RWPE2 (cell line): ENCODE measurements around the gene CHRNA10.

Experiments
- ATAC-seq: fragments of 200-7000 bp; cut with Tn5 transposase; 3 replicates; pipeline ENCODE4 v1.9.1; 2021; ENCODE audit warnings: low read depth
- DNase-seq: peaks from one replicate; pipeline ENCODE4 v3.0.0-alpha.2; 2020; ENCODE audit warnings: low spot score
- H3K27ac ChIP-seq: fragments of 450-650 bp; 2 replicates; pipeline ENCODE4 v1.5.1; 2017; ENCODE audit warnings: mild to moderate bottlenecking; ENCODE audit not compliant: poor library complexity, severe bottlenecking
- H3K27me3 ChIP-seq: fragments of 250-450 bp; sonication (Bioruptor Pico); 2 replicates; pipeline ENCODE4 v1.5.1; 2021; ENCODE audit warnings: mild to moderate bottlenecking, moderate library complexity; ENCODE audit not compliant: insufficient read depth, poor library complexity, severe bottlenecking
- H3K36me3 ChIP-seq: fragments of 250-450 bp; sonication (Bioruptor Pico); 2 replicates; pipeline ENCODE4 v1.5.1; 2020; ENCODE audit warnings: low read depth, mild to moderate bottlenecking, moderate library complexity
- H3K4me1 ChIP-seq: fragments of 250-450 bp; sonication (Bioruptor Pico); 2 replicates; pipeline ENCODE4 v1.5.1; 2021; ENCODE audit warnings: mild to moderate bottlenecking, moderate library complexity; ENCODE audit not compliant: insufficient read depth, poor library complexity, severe bottlenecking
- H3K4me3 ChIP-seq: fragments of 250-450 bp; sonication (Bioruptor Pico); 2 replicates; pipeline ENCODE4 v1.5.1; 2021; ENCODE audit warnings: mild to moderate bottlenecking, moderate library complexity; ENCODE audit not compliant: severe bottlenecking
- H3K9me3 ChIP-seq: fragments of 250-450 bp; sonication (Bioruptor Pico); 2 replicates; pipeline ENCODE4 v1.5.1; 2021; ENCODE audit warnings: mild to moderate bottlenecking, moderate library complexity; ENCODE audit not compliant: severe bottlenecking
- CTCF ChIP-seq: fragments of 450-650 bp; IDR thresholded peaks from one replicate; pipeline ENCODE4 v1.5.1; 2017; ENCODE audit warnings: mild to moderate bottlenecking, moderate library complexity; ENCODE audit not compliant: poor library complexity, severe bottlenecking

The CHRNA10 gene

GRCh38 chr11:3685923-3686322, 14.7 kb upstream of the CHRNA10 start:
- Histone ChIP-seq H3K27ac (no peak overlapping the region), H3K9me3 (no peaks in the 10 kb centered on the region), H3K27me3 (no peaks in the 10 kb centered on the region), H3K4me3 (no peak overlapping the region), H3K36me3 (peaks cover 89% of the 10 kb centered on the region), H3K4me1 (no peaks in the 10 kb centered on the region)
- no peak for TF ChIP-seq CTCF
- ATAC-seq = no peak; the same call in 2 of the 3 replicates
- no peak for DNase-seq

- DNase-seq (no peak), ATAC-seq (no peak)
- Histone ChIP-seq H3K4me1 (no peaks in the 10 kb centered on the region), H3K9me3 (no peaks in the 10 kb centered on the region), H3K4me3 (no peak overlapping the region), H3K36me3 (peaks cover 90% of the 10 kb centered on the region), H3K27ac (no peak overlapping the region), H3K27me3 (no peaks in the 10 kb centered on the region)
- TF ChIP-seq CTCF = no peak
These were observed 13.6 kb upstream of the CHRNA10 start for GRCh38 chr11:3684819-3685172.

DNA sequence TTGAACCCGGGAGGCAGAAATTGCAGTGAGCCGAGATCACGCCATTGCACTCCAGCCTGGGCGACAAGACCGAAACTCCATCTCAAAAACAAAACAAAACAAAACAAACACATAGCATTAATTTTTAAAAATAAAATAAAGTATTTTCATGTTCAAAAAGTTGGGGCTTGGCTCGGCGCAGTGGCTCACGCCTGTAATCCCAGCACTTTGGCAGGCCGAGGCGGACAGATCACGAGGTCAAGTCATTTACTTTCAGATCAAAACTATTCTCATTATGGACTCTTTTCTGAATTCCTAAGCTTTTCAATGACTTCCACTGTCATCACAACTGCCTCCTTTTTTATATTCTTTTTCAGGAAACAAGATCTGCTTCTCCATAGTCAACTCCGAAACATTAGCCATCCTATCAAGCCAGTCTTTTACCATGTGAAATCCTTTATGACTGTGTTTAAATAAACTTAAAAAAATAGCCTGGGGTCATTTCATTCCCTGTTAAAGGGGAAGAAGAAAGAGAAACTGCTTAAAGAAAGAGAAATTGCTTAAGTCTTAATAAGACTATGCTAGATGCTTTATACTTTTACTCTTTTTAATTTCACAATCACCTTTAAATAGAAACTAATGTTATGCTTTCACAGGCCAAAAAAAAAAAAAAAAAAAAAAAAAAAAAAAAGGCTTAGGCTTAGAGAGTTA, 13.1 kb upstream of the CHRNA10 start:
- Histone ChIP-seq H3K4me1 (no peaks in the 10 kb centered on the region), H3K4me3 (no peak overlapping the region), H3K36me3 (peaks cover 96% of the 10 kb centered on the region), H3K9me3 (no peaks in the 10 kb centered on the region), H3K27ac (no peak overlapping the region), H3K27me3 (no peaks in the 10 kb centered on the region)
- ATAC-seq (no peak), DNase-seq (no peak)
- TF ChIP-seq CTCF = no peak

GRCh38 chr11:3683039-3683438, 11.9 kb upstream of the CHRNA10 start:
- DNase-seq (no peak), ATAC-seq (no peak)
- no peak overlapping the region for H3K27ac ChIP-seq
- peaks cover 100% of the 10 kb centered on the region for H3K36me3 ChIP-seq
- no peaks in the 10 kb centered on the region for H3K27me3 ChIP-seq
- H3K4me1 ChIP-seq = no peaks in the 10 kb centered on the region
- no peak overlapping the region for H3K4me3 ChIP-seq
- no peak for TF ChIP-seq CTCF
- no peaks in the 10 kb centered on the region for H3K9me3 ChIP-seq

- peaks cover 8% of the 10 kb centered on the region for H3K4me1 ChIP-seq
- no peak for TF ChIP-seq CTCF
- no peak for DNase-seq
- H3K27ac ChIP-seq = no peak overlapping the region
- ATAC-seq = no peak
- H3K4me3 ChIP-seq = no peak overlapping the region
- no peaks in the 10 kb centered on the region for H3K27me3 ChIP-seq
- peaks cover 97% of the 10 kb centered on the region for H3K36me3 ChIP-seq
- H3K9me3 ChIP-seq = no peaks in the 10 kb centered on the region
These were observed 7.9 kb upstream of the CHRNA10 start for GRCh38 chr11:3679077-3679476.
